SU-DHL-6 (cell line): Measurements from ENCODE around the gene SH3BP2.
"Not testable (repeated sequence)": the region's sequence is repeated elsewhere in the genome, so short reads cannot be mapped to it uniquely, and the experiment has no call there.

Experiments used
- H2AFZ ChIP-seq: fragments of 200-600 bp; sonication (generic); 2 replicates; pipeline ENCODE4 v1.6.1; 2014; ENCODE audit warnings: low read depth, mild to moderate bottlenecking, moderate library complexity, mixed read lengths, antibody characterized with exemption, low read length; ENCODE audit not compliant: severe bottlenecking
- H3F3A ChIP-seq: fragments of 200-600 bp; shearing (Covaris generic); 2 replicates; pipeline ENCODE4 v1.6.0; 2016; ENCODE audit warnings: antibody characterized with exemption, mild to moderate bottlenecking; ENCODE audit not compliant: insufficient read depth
- H3K27ac ChIP-seq: fragments of 200-600 bp; sonication (generic); 2 replicates; pipeline ENCODE4 v1.5.1; 2016; ENCODE audit warnings: low read depth, mild to moderate bottlenecking, low read length, moderate library complexity, mixed read lengths
- H3K27me3 ChIP-seq: fragments of 200-600 bp; sonication (generic), shearing (Covaris generic); 2 replicates; pipeline ENCODE4 v1.6.0; 2014; ENCODE audit warnings: mild to moderate bottlenecking, low read length
- H3K36me3 ChIP-seq: fragments of 200-600 bp; sonication (generic); 2 replicates; pipeline ENCODE4 v1.6.1; 2014; ENCODE audit warnings: mild to moderate bottlenecking, low read length, mixed read lengths
- H3K4me2 ChIP-seq: fragments of 300-600, 200-600 bp; shearing (Covaris generic), sonication (generic); 2 replicates; pipeline ENCODE4 v1.6.0; 2014; ENCODE audit warnings: low read length, low read depth, mild to moderate bottlenecking; ENCODE audit not compliant: poor library complexity, severe bottlenecking
- H3K4me3 ChIP-seq: fragments of 200-600 bp; sonication (generic); 2 replicates; pipeline ENCODE4 v1.5.1; 2014; ENCODE audit warnings: antibody characterized with exemption, low read length, mild to moderate bottlenecking, mixed read lengths; ENCODE audit not compliant: insufficient read depth, poor library complexity, severe bottlenecking
- H3K79me2 ChIP-seq: fragments of 200-600 bp; sonication (generic); 2 replicates; pipeline ENCODE4 v1.6.1; 2014; ENCODE audit warnings: mild to moderate bottlenecking, low read length, moderate library complexity; ENCODE audit not compliant: insufficient read depth
- H3K9ac ChIP-seq: fragments of 200-600 bp; sonication (generic); 2 replicates; pipeline ENCODE4 v1.7.0; 2014; ENCODE audit warnings: mild to moderate bottlenecking, low read length
- H3K9me2 ChIP-seq: fragments of 200-600 bp; sonication (generic); replicated peaks from 2 replicates; pipeline ENCODE4 v1.6.1; 2014; ENCODE audit warnings: low read length; ENCODE audit not compliant: insufficient read depth
- H3K9me3 ChIP-seq: fragments of 200-600 bp; sonication (generic); 2 replicates; pipeline ENCODE4 v1.6.1; 2014; ENCODE audit warnings: low read length, mixed read lengths; ENCODE audit not compliant: insufficient read depth
- H4K20me1 ChIP-seq: fragments of 200-600 bp; sonication (generic); 2 replicates; pipeline ENCODE4 v1.6.1; 2014; ENCODE audit warnings: low read depth, mild to moderate bottlenecking, antibody characterized with exemption, low read length, moderate library complexity, mixed read lengths
- CTCF ChIP-seq: fragments of 200-600 bp; sonication (generic); IDR thresholded peaks from one replicate; pipeline ENCODE4 v1.5.1; 2017; ENCODE audit warnings: antibody characterized with exemption, mild to moderate bottlenecking, low read length, moderate library complexity; ENCODE audit not compliant: insufficient read depth, poor library complexity, severe bottlenecking
- EZH2phosphoT487 ChIP-seq: fragments of 200-600 bp; sonication (generic), shearing (Covaris generic); conservative IDR thresholded peaks from 2 replicates; pipeline ENCODE4 v1.6.1; 2018; ENCODE audit warnings: mild to moderate bottlenecking, antibody characterized with exemption, low read length, moderate library complexity, mixed read lengths

SH3BP2 gene

GRCh38 chr4:2761035-2761923 is 31.6 kb upstream of the SH3BP2 start:
- H3K27me3 ChIP-seq: no peaks in the 10 kb centered on the region
- H3K79me2 ChIP-seq: no peaks in the 10 kb centered on the region
- no peak overlapping the region for H3K4me2 ChIP-seq
- H4K20me1 ChIP-seq: no peaks in the 10 kb centered on the region
- no peak overlapping the region for H2AFZ ChIP-seq
- no peak overlapping the region for H3K4me3 ChIP-seq
- no peak overlapping the region for H3K27ac ChIP-seq
- H3K9ac ChIP-seq: no peak overlapping the region
- no peaks in the 10 kb centered on the region for H3K9me2 ChIP-seq
- peaks cover 8% of the 10 kb centered on the region for H3F3A ChIP-seq
- H3K9me3 ChIP-seq: no peaks in the 10 kb centered on the region
- TF ChIP-seq EZH2phosphoT487: no peak
- TF ChIP-seq CTCF: no peak
- H3K36me3 ChIP-seq: no peaks in the 10 kb centered on the region

DNA sequence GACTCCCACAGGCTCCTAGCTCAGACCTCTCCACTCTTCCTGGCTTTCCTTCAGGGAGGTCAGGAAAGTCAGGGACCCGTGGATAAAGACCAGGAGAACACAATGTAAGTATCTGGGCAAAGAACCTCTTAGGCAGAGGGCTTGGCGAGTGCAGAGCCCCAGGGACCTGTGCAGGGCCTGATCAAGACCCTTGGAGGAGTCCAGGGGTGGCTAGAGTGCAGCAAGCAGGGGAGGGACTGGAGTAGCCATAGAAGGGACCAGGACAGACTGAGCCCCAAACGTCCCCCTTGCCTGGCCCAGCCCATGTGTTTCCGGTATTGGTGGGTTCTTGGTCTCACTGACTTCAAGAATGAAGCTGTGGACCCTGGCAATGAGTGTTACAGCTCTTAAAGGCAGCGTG is 30.8 kb upstream of the SH3BP2 start:
- H3K9me3 ChIP-seq: no peaks in the 10 kb centered on the region
- peaks cover 4% of the 10 kb centered on the region for H3F3A ChIP-seq
- H3K9ac ChIP-seq: no peak overlapping the region
- H3K36me3 ChIP-seq: no peaks in the 10 kb centered on the region
- no peaks in the 10 kb centered on the region for H3K79me2 ChIP-seq
- no peak overlapping the region for H3K4me2 ChIP-seq
- TF ChIP-seq EZH2phosphoT487 (no peak), CTCF (no peak)
- H2AFZ ChIP-seq: no peak overlapping the region
- no peaks in the 10 kb centered on the region for H3K9me2 ChIP-seq
- H4K20me1 ChIP-seq: no peaks in the 10 kb centered on the region
- H3K4me3 ChIP-seq: no peak overlapping the region
- no peak overlapping the region for H3K27ac ChIP-seq
- no peaks in the 10 kb centered on the region for H3K27me3 ChIP-seq

- not testable (repeated sequence) for H3K9ac ChIP-seq, H3K4me3 ChIP-seq, H4K20me1 ChIP-seq, H3K27ac ChIP-seq, H3K79me2 ChIP-seq, H3K36me3 ChIP-seq, H3K4me2 ChIP-seq, H3K9me2 ChIP-seq, H3K9me3 ChIP-seq, H2AFZ ChIP-seq, H3K27me3 ChIP-seq, H3F3A ChIP-seq
Observed at GRCh38 chr4:2762486-2763370, 30.2 kb upstream of the SH3BP2 start.
